Smooth muscle cell (in vitro differentiated cells): Measurements from ENCODE around the gene EFCAB13. TPM values are rescaled to one million over a fixed set of nuclear protein-coding genes. Genes with fewer than 3 reads are reported as not detected.

Source experiments
- polyA plus RNA-seq: library from polyadenylated mRNA; unstranded; fragments of >200 nt; fragmentation: Nextera tagmentation; extraction: Ambion mirVana; gene quantifications from 2 replicates; pipeline ENCODE4 v1.2.1, GENCODE V29; 2016
- total RNA-seq: library from RNA; depleted of rRNA; stranded (reverse); fragments of >200 nt; gene quantifications from 2 replicates; pipeline ENCODE4 v1.2.3, GENCODE V29; 2014

Gene EFCAB13
- total and polyA plus RNA-seq, 2 experiments from 2014 or later = 1.2 to 4.6 TPM

Other genes starting within 250 kb of the EFCAB13 start
- gene CDC27, start 134.7 kb upstream of the EFCAB13 start, total RNA-seq = 94.2 and 101 TPM in 2 replicates
- 53.1 and 61.5 TPM in 2 replicates for gene CDC27, start 134.7 kb upstream of the EFCAB13 start, polyA plus RNA-seq
- 6.5 and 8.3 TPM in 2 replicates for gene MYL4, start 114.6 kb upstream of the EFCAB13 start, total RNA-seq
- 6.5 and 7.7 TPM in 2 replicates for gene MYL4, start 114.6 kb upstream of the EFCAB13 start, polyA plus RNA-seq
- 5.1 and 7.9 TPM in 2 replicates for gene ITGB3, start 70.1 kb upstream of the EFCAB13 start, total RNA-seq
- gene ITGB3, start 70.1 kb upstream of the EFCAB13 start, polyA plus RNA-seq = 3.9 and 5.2 TPM in 2 replicates
- gene NPEPPS, start 207.2 kb downstream of the EFCAB13 start, total RNA-seq = 67.3 and 70.5 TPM in 2 replicates
- gene NPEPPS, start 207.2 kb downstream of the EFCAB13 start, polyA plus RNA-seq = 50.2 and 71.6 TPM in 2 replicates